ENCODE results near the gene IMPDH1.

GRCh38 chr7:128379900-128380479, 29.8 kb downstream of the IMPDH1 start:
- no peak for TF ChIP-seq GATA2 (IDR thresholded peaks at IDR 0.05; ENCODE audit: low read depth, low read length)
- TF ChIP-seq GATA3 (IDR thresholded peaks at IDR 0.05; ENCODE audit: low read depth, low read length): no peak

All from SH-SY5Y (cell line).